ENCODE data around the gene TTF1.
A peak's percentile ranks its signal among the peaks of the same experiment; 100 is the strongest.

TTF1 gene

GRCh38 chr9:132357764-132358163, 48.9 kb downstream of the TTF1 start:
- no peak for DNase-seq

GRCh38 chr9:132356324-132356924, 50.2 kb downstream of the TTF1 start:
- no peak for DNase-seq

GRCh38 chr9:132354637-132355355, 51.8 kb downstream of the TTF1 start, which contains the start of gene SETX:
Gene SETX, minus strand, starts transcription at chr9:132354986. Its CDS starts 5,558 bp downstream, at chr9:132349428.
- DNase-seq, result peak; percentile 97 to 98

GRCh38 chr9:132351404-132352045, 55.1 kb downstream of the TTF1 start:
- DNase-seq, result no peak

GRCh38 chr9:132350861-132351315, 55.8 kb downstream of the TTF1 start:
- no peak for DNase-seq

GRCh38 chr9:132348676-132349075, 58.0 kb downstream of the TTF1 start:
- DNase-seq, result no peak

GRCh38 chr9:132346177-132346576, 60.5 kb downstream of the TTF1 start:
- DNase-seq, result no peak

- no peak for DNase-seq
Measured at GRCh38 chr9:132341177-132341840, 65.3 kb downstream of the TTF1 start.

- no peak for DNase-seq
Measured at GRCh38 chr9:132334364-132334763, 72.3 kb downstream of the TTF1 start.

- DNase-seq, result no peak
Measured at GRCh38 chr9:132333556-132333955, 73.1 kb downstream of the TTF1 start.

- DNase-seq, result no peak
Measured at GRCh38 chr9:132328580-132328979, 78.1 kb downstream of the TTF1 start.

- no peak for DNase-seq
Measured at GRCh38 chr9:132327537-132327936, 79.1 kb downstream of the TTF1 start.
